H1 (cell line): ENCODE measurements around the gene SYNDIG1. TPM values are rescaled to one million over a fixed set of nuclear protein-coding genes. Genes with fewer than 3 reads are reported as not detected.

ENCODE experiments used
- CTCF ChIA-PET: fragments of 300-600 bp; sonication (Branson Sonifier 250); formaldehyde crosslinking; loops from one replicate; lab custom pipeline; 2021; ENCODE audit not compliant: partially characterized antibody; lab: Charles Lee
- POLR2A ChIA-PET: fragments of 300-600 bp; sonication (Branson Sonifier 250); formaldehyde crosslinking; loops from one replicate; lab custom pipeline; 2021; ENCODE audit warnings: inconsistent platforms; ENCODE audit not compliant: partially characterized antibody; lab: Charles Lee
- DNase-seq, 2 experiments: peaks; one replicate each; pipeline versions ENCODE4 v3.0.0 to v3.0.0-alpha.2; 2010 to 2022; ENCODE audit warnings: low spot score in 2 of 2, low read depth in 1 of 2, mixed read lengths in 1 of 2
- FAIRE-seq: peaks from 2 replicates; lab custom pipeline; 2011; peaks lifted over from hg19 to GRCh38; lab: Jason Lieb, UNC
- H2AFZ ChIP-seq: 2 replicates; pipeline ENCODE4 v1.8.1; 2012; ENCODE audit warnings: low read length, inconsistent platforms
- H2AK5ac ChIP-seq: 2 replicates; pipeline ENCODE4 v1.6.1; 2013; ENCODE audit warnings: low read depth, low read length
- H2BK120ac ChIP-seq: replicated peaks from 2 replicates; pipeline ENCODE3; 2013; ENCODE audit warnings: low read depth, low read length, inconsistent platforms
- H2BK12ac ChIP-seq: 2 replicates; pipeline ENCODE4 v1.6.1; 2013; ENCODE audit warnings: low read depth, low read length
- H2BK15ac ChIP-seq: 2 replicates; pipeline ENCODE4 v1.6.1; 2013; ENCODE audit warnings: low read length
- H2BK20ac ChIP-seq: 2 replicates; pipeline ENCODE4 v1.6.1; 2013; ENCODE audit warnings: low read length
- H2BK5ac ChIP-seq: 2 replicates; pipeline ENCODE4 v1.6.1; 2013; ENCODE audit warnings: low read depth, low read length
- H3K14ac ChIP-seq: 2 replicates; pipeline ENCODE4 v1.6.1; 2013; ENCODE audit warnings: inconsistent platforms; ENCODE audit not compliant: insufficient read length
- H3K18ac ChIP-seq: 2 replicates; pipeline ENCODE4 v1.6.1; 2013; ENCODE audit warnings: low read length; ENCODE audit errors: extremely low read depth
- H3K23ac ChIP-seq: 2 replicates; pipeline ENCODE4 v1.6.1; 2013; ENCODE audit warnings: inconsistent platforms; ENCODE audit not compliant: insufficient read length
- H3K23me2 ChIP-seq: 2 replicates; pipeline ENCODE4 v1.6.1; 2013; ENCODE audit warnings: low read depth, low read length
- H3K27ac ChIP-seq: 2 replicates; pipeline ENCODE4 v1.6.1; 2011; ENCODE audit warnings: low read depth, low read length, inconsistent platforms
- H3K27me3 ChIP-seq, 4 experiments: replicated peaks in 1 of 4; 1 replicate in 1 of 4; 2 replicates in 3 of 4; pipeline versions ENCODE4 v1.6.1 to v1.8.1; 2011 to 2013; ENCODE audit warnings: low read length in 3 of 4, mild to moderate bottlenecking in 3 of 4, inconsistent platforms in 2 of 4, mixed read lengths in 2 of 4, moderate library complexity in 1 of 4; ENCODE audit not compliant: control insufficient read depth in 3 of 4, insufficient read depth in 3 of 4; ENCODE audit errors: extremely low read depth in 1 of 4
- H3K36me3 ChIP-seq, 4 experiments: 2 replicates each; pipeline versions ENCODE4 v1.6.1 to v1.8.1; 2011 to 2013; ENCODE audit warnings: mild to moderate bottlenecking in 4 of 4, low read length in 3 of 4, moderate library complexity in 2 of 4, control low read depth in 1 of 4, inconsistent platforms in 1 of 4; ENCODE audit not compliant: insufficient read depth in 4 of 4, control insufficient read depth in 2 of 4
- H3K4ac ChIP-seq: replicated peaks from 2 replicates; pipeline ENCODE3; 2013; ENCODE audit warnings: low read length, low read depth, mixed read lengths, inconsistent platforms; ENCODE audit not compliant: insufficient read length
- H3K4me1 ChIP-seq, 4 experiments: replicated peaks in 1 of 4; 1 replicate in 1 of 4; 2 replicates in 3 of 4; pipeline versions ENCODE4 v1.6.1 to v1.8.1; 2011 to 2013; ENCODE audit warnings: low read length in 3 of 4, inconsistent platforms in 2 of 4, mixed read lengths in 1 of 4; ENCODE audit not compliant: insufficient read depth in 4 of 4, control insufficient read depth in 3 of 4
- H3K4me2 ChIP-seq, 2 experiments: 2 replicates each; pipeline versions ENCODE4 v1.6.1 to v1.8.1; 2011 to 2013; ENCODE audit warnings: low read depth in 2 of 2, low read length in 2 of 2, control low read depth in 1 of 2, inconsistent platforms in 1 of 2, mild to moderate bottlenecking in 1 of 2; ENCODE audit not compliant: insufficient read depth in 1 of 2
- H3K4me3 ChIP-seq, 4 experiments: fragments of 200-600, 300-600 bp in 1 of 4; sonication (generic), shearing (Covaris generic), sonication (Bioruptor Twin) in 1 of 4; 2 replicates each; pipeline versions ENCODE4 v1.5.1 to v1.8.1; 2011 to 2016; ENCODE audit warnings: low read length in 4 of 4, low read depth in 3 of 4, control low read depth in 2 of 4, inconsistent platforms in 2 of 4, mild to moderate bottlenecking in 2 of 4, mixed read lengths in 1 of 4, moderate library complexity in 1 of 4; ENCODE audit not compliant: insufficient read depth in 2 of 4; ENCODE audit errors: extremely low read depth in 1 of 4
- H3K56ac ChIP-seq: replicated peaks from 2 replicates; pipeline ENCODE3; 2013; ENCODE audit warnings: low read depth, mild to moderate bottlenecking, mixed read lengths, low read length, inconsistent platforms; ENCODE audit not compliant: insufficient read length
- H3K79me1 ChIP-seq: 2 replicates; pipeline ENCODE4 v1.6.1; 2013; ENCODE audit warnings: low read depth, low read length, control low read depth
- H3K79me2 ChIP-seq, 2 experiments: 2 replicates each; pipeline versions ENCODE4 v1.6.1 to v1.8.1; 2012 to 2013; ENCODE audit warnings: low read length in 2 of 2, mild to moderate bottlenecking in 2 of 2, inconsistent platforms in 1 of 2; ENCODE audit not compliant: insufficient read depth in 2 of 2, control insufficient read depth in 1 of 2
- H3K9ac ChIP-seq, 4 experiments: replicated peaks in 1 of 4; 1 replicate in 1 of 4; 2 replicates in 3 of 4; pipeline versions ENCODE4 v1.6.1 to v1.8.1; 2011 to 2013; ENCODE audit warnings: low read depth in 3 of 4, low read length in 3 of 4, control low read depth in 2 of 4, mild to moderate bottlenecking in 2 of 4, moderate library complexity in 2 of 4, inconsistent platforms in 1 of 4; ENCODE audit errors: extremely low read depth in 1 of 4
- H3K9me3 ChIP-seq, 2 experiments: 2 replicates each; pipeline versions ENCODE4 v1.6.1 to v1.8.1; 2012 to 2013; ENCODE audit warnings: mild to moderate bottlenecking in 2 of 2, moderate library complexity in 2 of 2, control low read depth in 1 of 2, inconsistent platforms in 1 of 2, low read depth in 1 of 2, low read length in 1 of 2, mixed read lengths in 1 of 2; ENCODE audit not compliant: insufficient read depth in 2 of 2
- H4K20me1 ChIP-seq, 2 experiments: replicated peaks in 1 of 2; 2 replicates each; pipeline versions ENCODE3 to v1.8.1; 2011 to 2013; ENCODE audit warnings: inconsistent platforms in 2 of 2, low read length in 2 of 2, mild to moderate bottlenecking in 1 of 2; ENCODE audit not compliant: insufficient read depth in 2 of 2, control insufficient read depth in 1 of 2
- H4K5ac ChIP-seq: 2 replicates; pipeline ENCODE4 v1.6.1; 2013; ENCODE audit warnings: low read length, low read depth, mixed read lengths, inconsistent platforms; ENCODE audit not compliant: insufficient read length
- H4K8ac ChIP-seq: 2 replicates; pipeline ENCODE4 v1.8.0; 2013; ENCODE audit warnings: mild to moderate bottlenecking, moderate library complexity, low read length, inconsistent platforms; ENCODE audit not compliant: insufficient read depth; ENCODE audit errors: extremely low read depth
- H4K91ac ChIP-seq: replicated peaks from 2 replicates; pipeline ENCODE3; 2013; ENCODE audit warnings: low read length, mixed read lengths, inconsistent platforms; ENCODE audit not compliant: insufficient read length
- CEBPB ChIP-seq: IDR thresholded peaks from 2 replicates; pipeline ENCODE4 v1.6.1; 2012; ENCODE audit warnings: low read depth, low read length
- CHD2 ChIP-seq: IDR thresholded peaks from 2 replicates; pipeline ENCODE4 v1.6.1; 2012; ENCODE audit warnings: low read length, improper control_type of control experiment
- FOSL1 ChIP-seq: IDR thresholded peaks from 2 replicates; pipeline ENCODE4 v1.6.1; 2011; ENCODE audit warnings: mild to moderate bottlenecking, low read depth, low read length, moderate library complexity; ENCODE audit not compliant: insufficient read depth
- KDM1A ChIP-seq: fragments of 200-600, 300-600 bp; sonication (generic); IDR thresholded peaks from 2 replicates; pipeline ENCODE4 v1.7.1; 2016; ENCODE audit warnings: mild to moderate bottlenecking, low read length, borderline replicate concordance
- SIN3A ChIP-seq, 2 experiments: IDR thresholded peaks in 1 of 2; conservative IDR thresholded peaks in 1 of 2; 2 replicates each; pipeline ENCODE4 v1.6.1; 2011 to 2012; ENCODE audit warnings: low read length in 2 of 2, improper control_type of control experiment in 1 of 2, low read depth in 1 of 2, mild to moderate bottlenecking in 1 of 2
- SIRT6 ChIP-seq: IDR thresholded peaks from one replicate; pipeline ENCODE4 v1.7.1; 2012; ENCODE audit warnings: low read length, inconsistent platforms
- SP4 ChIP-seq: IDR thresholded peaks from 2 replicates; pipeline ENCODE4 v1.6.1; 2012; ENCODE audit warnings: low read length, inconsistent platforms
- WGBS, 2 experiments: shearing (Covaris generic) in 1 of 2; methylation state at CpG; one replicate each; pipeline versions ENCODE4 v1.1.6 to v1.1.7; 2013 to 2015; ENCODE audit warnings: low lambda C conversion rate in 2 of 2, mixed read lengths in 2 of 2, inconsistent platforms in 1 of 2, low coverage in 1 of 2, missing lambda C conversion rate in 1 of 2; ENCODE audit not compliant: insufficient replicate concordance in 2 of 2, insufficient coverage in 1 of 2, insufficient read length in 1 of 2; ENCODE audit errors: extremely low coverage in 1 of 2, missing lambda C conversion rate in 1 of 2; 5-methylcytosine and 5-hydroxymethylcytosine counted together
- polyA plus RNA-seq, 7 experiments: library from polyadenylated mRNA; depleted of rRNA in 3 of 7; stranded (reverse) in 5 of 7; unstranded in 2 of 7; fragments of >200 nt in 5 of 7; fragments of 200-250 nt in 2 of 7; gene quantifications; 1 replicate in 5 of 7; 2 replicates in 1 of 7; 4 replicates in 1 of 7; pipeline versions ENCODE4 v1.2.1 to v1.2.3, GENCODE V29; 2011 to 2013; ENCODE audit warnings: missing spikeins in 2 of 7, mixed read lengths in 2 of 7
- total RNA-seq: library from RNA; stranded (reverse); fragmentation: NEBNext Ultra II Directional; extraction: Animal tissue kit (Norgen Biotek cat#: 25700); gene quantifications from 2 replicates; pipeline ENCODE4 v1.2.1, GENCODE V29; 2021

Gene SYNDIG1
- total and polyA plus RNA-seq, 2 of the 8 experiments (the other 6 are each of a cell fraction or from before 2014, with no cell fraction given) = 6.5 to 7.8 TPM

DNA sequence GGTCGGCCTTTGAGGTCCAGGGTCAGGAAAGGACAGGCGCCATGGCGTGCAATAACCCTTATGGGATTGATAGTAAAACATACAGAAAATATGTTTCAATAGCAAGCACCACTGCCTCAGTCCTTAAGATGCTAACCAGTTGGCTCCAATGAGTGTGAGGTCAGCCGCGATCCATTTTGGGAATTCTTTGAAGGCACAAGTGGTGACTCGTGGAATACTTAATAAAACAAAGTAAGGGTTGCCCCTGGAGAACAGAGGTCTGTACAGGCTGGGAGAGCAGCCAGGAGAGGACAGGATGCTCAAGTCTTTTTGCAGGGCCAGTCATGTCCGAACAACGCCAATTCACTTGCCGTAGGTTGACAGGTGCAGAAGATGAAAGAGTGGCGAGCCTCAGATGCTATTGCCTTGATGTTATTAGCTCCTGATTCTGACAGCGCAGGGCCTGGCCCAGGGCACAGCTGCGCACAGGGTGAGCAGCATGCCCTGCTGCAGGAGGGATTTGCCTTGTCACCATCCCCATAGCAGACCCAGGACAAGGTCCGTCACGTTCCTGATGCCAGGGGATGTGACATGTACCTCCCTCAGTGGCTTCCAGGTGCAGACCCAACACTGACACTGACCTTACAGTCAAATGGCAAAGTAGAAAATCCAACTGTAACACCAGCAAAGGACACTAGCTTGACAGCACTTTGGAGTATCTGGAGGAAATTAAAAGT lies 21.8 kb downstream of the SYNDIG1 start:
- Histone ChIP-seq H3K23ac (no peak overlapping the region), H2BK5ac (no peak overlapping the region), H3K27ac (no peak overlapping the region), H3K79me2 (peaks cover 0 to 13% of the 10 kb centered on the region in 2 experiments; a peak in 2 of 4 replicates), H4K8ac (no peak overlapping the region; the same call in 1 of the 2 replicates), H2AFZ (no peak overlapping the region), H3K4me2 (peak overlapping the region in 1 of 2 experiments; percentile 70; a peak in 1 of 4 replicates), H2BK12ac (peak overlapping the region; percentile 62), H2BK120ac (peak overlapping the region; percentile 15), H3K4me1 (peaks cover 8 to 23% (median 18%) of the 10 kb centered on the region in 4 experiments), H4K91ac (no peak overlapping the region), H3K9me3 (no peaks in the 10 kb centered on the region), H3K56ac (no peak overlapping the region), H3K36me3 (peaks cover 0 to 15% (median 5%) of the 10 kb centered on the region in 4 experiments; a peak in 3 of 8 replicates), H3K23me2 (peaks cover 4% of the 10 kb centered on the region; the same call in 1 of the 2 replicates), H2AK5ac (peak overlapping the region; percentile 96; the same call in 1 of the 2 replicates), H2BK15ac (peak overlapping the region; percentile 6; the same call in 1 of the 2 replicates), H3K4ac (no peak overlapping the region), H3K14ac (no peak overlapping the region), H3K4me3 (no peak overlapping the region), H3K18ac (no peak overlapping the region), H3K27me3 (no peaks in the 10 kb centered on the region), H4K20me1 (peaks cover 1 to 11% of the 10 kb centered on the region in 2 experiments), H3K79me1 (peaks cover 4% of the 10 kb centered on the region; the same call in 1 of the 2 replicates), H2BK20ac (no peak overlapping the region), H4K5ac (no peak overlapping the region), H3K9ac (no peak overlapping the region)
- ChIA-PET POLR2A (interaction anchor here (1.4 kb wide), 1 partner anchor 10 kb away, joined by 3 read pairs; no protein-coding TSS in a partner anchor), CTCF (interaction anchor here (0.6 to 2.0 kb wide), 2 partner anchors 14 to 260 kb away, joined by 3 to 5 read pairs; no protein-coding TSS in a partner anchor)
- 90% methylated on average over 14 of the region's 14 CpGs; no CpG with 5 or more reads in 1 of the 2 experiments for WGBS, 2 experiments
- FAIRE-seq (no peak), DNase-seq (no peak)
- no peak for TF ChIP-seq CEBPB
- TF ChIP-seq SIRT6 = no peak
- no peak for TF ChIP-seq SP4
- no peak for TF ChIP-seq CHD2
- TF ChIP-seq SIN3A (conservative IDR thresholded peaks at IDR 0.05 in 1 of 2, IDR thresholded peaks at IDR 0.05 in 1 of 2; ENCODE audit: low read depth in 1 of 2, low read length in 2 of 2) = no peak
- no peak for TF ChIP-seq KDM1A
- TF ChIP-seq FOSL1 = no peak
